GM21576 (cell line): Measurements from ENCODE around the gene BHMT.
"Not testable (repeated sequence)": the region's sequence is repeated elsewhere in the genome, so short reads cannot be mapped to it uniquely, and the experiment has no call there.

Experiments used
- ATAC-seq: cut with Tn5 transposase; IDR thresholded peaks from one replicate; pipeline ENCODE4 v1.9.1; 2021; ENCODE audit warnings: mild to moderate bottlenecking, moderate library complexity; ENCODE audit not compliant: unreplicated experiment

Gene BHMT

GRCh38 chr5:79168031-79168430 lies 56.4 kb downstream of the BHMT start:
- ATAC-seq: no peak

- no peak for ATAC-seq
Measured at GRCh38 chr5:79170661-79171060, 59.1 kb downstream of the BHMT start.

- ATAC-seq: no peak
Measured at GRCh38 chr5:79171635-79172245, 60.1 kb downstream of the BHMT start.

GRCh38 chr5:79172269-79172668 lies 60.7 kb downstream of the BHMT start:
- ATAC-seq: no peak

- ATAC-seq: no peak
Measured at GRCh38 chr5:79173626-79174025, 62.0 kb downstream of the BHMT start.

- ATAC-seq: not testable (repeated sequence)
Measured at GRCh38 chr5:79180449-79180848, 68.8 kb downstream of the BHMT start.

- ATAC-seq: no peak
Measured at GRCh38 chr5:79181419-79182022, 69.9 kb downstream of the BHMT start.
